Prostate gland (tissue), 2 donors: ENCODE measurements around the gene DDX11. TPM values are rescaled to one million over a fixed set of nuclear protein-coding genes. Genes with fewer than 3 reads are reported as not detected.
"Not testable (repeated sequence)": the region's sequence is repeated elsewhere in the genome, so short reads cannot be mapped to it uniquely, and the experiment has no call there.

Experiments used
- DNase-seq: peaks from one replicate; pipeline ENCODE4 v3.0.0-alpha.2; 2019; ENCODE audit warnings: low spot score
- H3K27ac ChIP-seq, 2 donors: fragments of 200-600 bp; sonication (generic); 2 replicates each; pipeline ENCODE4 v1.5.1; 2017 to 2019
- H3K27me3 ChIP-seq: fragments of 200-600 bp; sonication (generic); replicated peaks from 2 replicates; pipeline ENCODE4 v1.5.1; 2019; ENCODE audit not compliant: insufficient read depth
- H3K36me3 ChIP-seq, 2 donors: fragments of 200-600 bp; sonication (generic); 1 replicate in 1 of 2; 2 replicates in 1 of 2; pipeline versions ENCODE4 v1.5.1 to v1.8.1; 2017 to 2019
- H3K4me1 ChIP-seq: fragments of 200-600 bp; sonication (generic); replicated peaks from 2 replicates; pipeline ENCODE4 v1.5.1; 2019
- H3K4me3 ChIP-seq, 2 donors: fragments of 200-600 bp; sonication (generic); 2 replicates each; pipeline ENCODE4 v1.5.1; 2017 to 2019
- H3K9me3 ChIP-seq: fragments of 200-600 bp; sonication (generic); 2 replicates; pipeline ENCODE4 v1.5.1; 2017
- WGBS: methylation state at CpG from one replicate; pipeline ENCODE4 v1.1.5; 2018; 5-methylcytosine and 5-hydroxymethylcytosine counted together
- intact Hi-C: fragments of 100-400 bp; cut with DNase I; formaldehyde crosslinking; loops from one replicate; pipeline ENCODE4 v1.14.2; 2022
- small RNA-seq, 2 donors: library from RNA; depleted of rRNA; stranded (forward); fragments of <200 nt; gene quantifications; one replicate each; pipeline ENCODE3, GENCODE V24; 2016
- total RNA-seq, 2 donors: library from RNA; depleted of rRNA; stranded (reverse); fragments of >200 nt; gene quantifications; one replicate each; pipeline ENCODE4 v1.1.0, GENCODE V29; 2016

Gene DDX11
- total RNA-seq, 2 donors from 2014 or later = 24.2 to 49.0 TPM

- H3K27ac ChIP-seq, H3K36me3 ChIP-seq, H3K4me3 ChIP-seq, H3K4me1 ChIP-seq, intact Hi-C loops, H3K27me3 ChIP-seq, DNase-seq, H3K9me3 ChIP-seq: not testable (repeated sequence)
- WGBS = 72% methylated on average over 4 of the region's 4 CpGs
These were observed 77.1 kb downstream of the DDX11 start for GRCh38 chr12:31150766-31151165.

Small RNA genes within 50 kb of the gene (small RNA-seq; reads per million reads assigned to genes)
- 0 reads per million in 2 donors for gene RF00072

Other genes with a start within 250 kb of the DDX11 start
- gene TSPAN11, start 147.1 kb upstream of the DDX11 start, total RNA-seq = 1 to 10 TPM; 1.0 to 4.1 TPM